GM12892 (cell line): Measurements from ENCODE around the gene NSMCE1.
"Not testable (repeated sequence)": the region's sequence is repeated elsewhere in the genome, so short reads cannot be mapped to it uniquely, and the experiment has no call there.

Experiments used
- POLR2A ChIP-seq: IDR thresholded peaks from 2 replicates; pipeline ENCODE4 v1.6.1; 2011; ENCODE audit warnings: low read depth, low read length, control low read depth
- POLR2AphosphoS5 ChIP-seq: IDR thresholded peaks from 2 replicates; pipeline ENCODE4 v1.6.1; 2011; ENCODE audit warnings: low read depth, low read length, control low read depth

DNA sequence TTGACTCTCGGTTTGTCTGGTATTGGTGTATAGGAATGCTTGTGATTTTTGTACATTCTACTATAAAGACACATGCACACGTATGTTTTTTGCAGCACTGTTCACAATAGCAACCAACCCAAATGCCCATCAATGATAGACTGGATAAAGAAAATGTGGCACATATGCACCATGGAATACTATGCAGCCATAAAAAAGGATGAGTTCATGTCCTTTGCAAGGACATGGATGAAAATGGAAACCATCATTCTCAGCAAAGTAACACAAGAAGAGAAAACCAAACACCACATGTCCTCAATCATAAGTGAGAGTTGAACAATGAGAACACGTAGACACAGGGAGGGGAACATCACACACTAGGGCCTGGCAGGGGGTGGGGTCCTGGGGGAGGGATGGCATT, 67.7 kb downstream of the NSMCE1 start:
- not testable (repeated sequence) for TF ChIP-seq POLR2AphosphoS5, POLR2A
